Activated naive CD4-positive, alpha-beta T cell treated with anti-CD3 and anti-CD28 coated beads for 36 hours (primary cell): ENCODE data around the gene DRG1. TPM values are rescaled to one million over a fixed set of nuclear protein-coding genes. Genes with fewer than 3 reads are reported as not detected.
"Not testable (repeated sequence)": the region's sequence is repeated elsewhere in the genome, so short reads cannot be mapped to it uniquely, and the experiment has no call there.

ENCODE experiments used
- CTCF ChIA-PET: fragments of 350-600 bp; sonication (Branson Sonifier 250); formaldehyde crosslinking; loops from one replicate; lab custom pipeline; 2021; ENCODE audit warnings: antibody characterized with exemption; lab: Charles Lee
- DNase-seq: peaks from one replicate; pipeline ENCODE4 v3.0.0-alpha.2; 2020
- H3K27ac Mint-ChIP-seq: one replicate; pipeline ENCODE4 v1.8.0; 2021; ENCODE audit warnings: mild to moderate bottlenecking, mixed read lengths
- H3K27me3 Mint-ChIP-seq: one replicate; pipeline ENCODE4 v1.8.0; 2021; ENCODE audit warnings: low read depth, mixed read lengths
- H3K36me3 Mint-ChIP-seq: one replicate; pipeline ENCODE4 v1.8.0; 2021; ENCODE audit warnings: low read depth, mixed read lengths
- H3K4me1 Mint-ChIP-seq: one replicate; pipeline ENCODE4 v1.8.0; 2021; ENCODE audit warnings: low read depth, mixed read lengths
- H3K4me3 Mint-ChIP-seq: one replicate; pipeline ENCODE4 v1.8.0; 2021; ENCODE audit warnings: mild to moderate bottlenecking, moderate library complexity, mixed read lengths
- H3K9me3 Mint-ChIP-seq: one replicate; pipeline ENCODE4 v1.8.0; 2021; ENCODE audit warnings: mixed read lengths
- intact Hi-C: fragments of 100-400 bp; cut with micrococcal nuclease; formaldehyde crosslinking; loops from one replicate; pipeline ENCODE4 v1.15.1; 2023
- total RNA-seq, 2 experiments: library from RNA; stranded (reverse); gene quantifications; one replicate each; pipeline ENCODE4 v1.2.3, GENCODE V29; 2021

DRG1 gene
- total RNA-seq, 2 experiments from 2014 or later: 77.1 to 78.7 TPM

GRCh38 chr22:31481129-31481528, 81.7 kb downstream of the DRG1 start:
- Mint-ChIP-seq H3K4me1 (peaks cover 32% of the 10 kb centered on the region), H3K27me3 (no peaks in the 10 kb centered on the region)
- intact Hi-C loops: no loop called here

DNA sequence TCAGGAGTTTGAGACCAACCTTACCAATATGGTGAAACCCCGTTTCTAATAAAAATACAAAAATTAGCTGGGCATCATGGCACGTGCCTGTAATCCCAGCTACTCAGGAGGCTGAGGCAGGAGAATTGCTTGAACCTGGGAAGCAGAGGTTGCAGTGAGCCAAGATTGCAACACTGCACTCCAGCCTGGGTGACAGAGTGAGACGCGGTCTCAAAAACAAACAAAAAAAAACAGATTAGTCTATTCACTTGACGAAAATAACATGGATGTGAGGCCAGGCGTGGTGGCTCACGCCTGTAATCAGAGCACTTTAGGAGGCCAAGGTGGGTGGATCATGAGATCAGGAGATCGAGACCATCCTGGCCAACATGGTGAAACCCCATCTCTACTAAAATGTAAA, 83.1 kb downstream of the DRG1 start:
- H3K9me3 Mint-ChIP-seq, H3K27me3 Mint-ChIP-seq, CTCF ChIA-PET, H3K27ac Mint-ChIP-seq, intact Hi-C loops, DNase-seq, H3K4me3 Mint-ChIP-seq: not testable (repeated sequence)
- Mint-ChIP-seq H3K36me3 (peaks cover 56% of the 10 kb centered on the region), H3K4me1 (peaks cover 33% of the 10 kb centered on the region)

More at GRCh38 chr22:31481129-31481528, 81.7 kb downstream of the DRG1 start:
- no peak overlapping the region for H3K27ac Mint-ChIP-seq
- peaks cover 53% of the 10 kb centered on the region for H3K36me3 Mint-ChIP-seq
- DNase-seq: no peak
- CTCF ChIA-PET: interaction anchor here (1.3 kb wide), 1 partner anchor 29 kb away, joined by 4 read pairs; no protein-coding TSS in a partner anchor
- H3K4me3 Mint-ChIP-seq: no peak overlapping the region
- no peaks in the 10 kb centered on the region for H3K9me3 Mint-ChIP-seq

Other genes with a start within 250 kb of the DRG1 start
- 10 to 100 TPM; 11.3 to 12.3 TPM for gene RNF185, start 239.4 kb upstream of the DRG1 start, total RNA-seq
- gene LIMK2, start 187.3 kb upstream of the DRG1 start, total RNA-seq: 10 to 100 TPM; 50.8 to 50.9 TPM
- 10 to 100 TPM; 27.4 to 28.6 TPM for gene PIK3IP1, start 107.1 kb upstream of the DRG1 start, total RNA-seq
- gene PATZ1, start 53.3 kb upstream of the DRG1 start, total RNA-seq: 10 to 100 TPM; 18.5 to 19.4 TPM
- 10 to 100 TPM; 28.1 to 29.0 TPM for gene EIF4ENIF1, start 90.2 kb downstream of the DRG1 start, total RNA-seq
- gene SFI1, start 96.9 kb downstream of the DRG1 start, total RNA-seq: 100 to 1,000 TPM; 147 to 155 TPM